GM18519 (cell line): Measurements from ENCODE around the gene ADPGK.

Experiments
- ATAC-seq: cut with Tn5 transposase; IDR thresholded peaks from one replicate; pipeline ENCODE4 v1.9.1; 2021; ENCODE audit warnings: mild to moderate bottlenecking, moderate library complexity; ENCODE audit not compliant: unreplicated experiment, low FRiP score

Gene ADPGK

DNA sequence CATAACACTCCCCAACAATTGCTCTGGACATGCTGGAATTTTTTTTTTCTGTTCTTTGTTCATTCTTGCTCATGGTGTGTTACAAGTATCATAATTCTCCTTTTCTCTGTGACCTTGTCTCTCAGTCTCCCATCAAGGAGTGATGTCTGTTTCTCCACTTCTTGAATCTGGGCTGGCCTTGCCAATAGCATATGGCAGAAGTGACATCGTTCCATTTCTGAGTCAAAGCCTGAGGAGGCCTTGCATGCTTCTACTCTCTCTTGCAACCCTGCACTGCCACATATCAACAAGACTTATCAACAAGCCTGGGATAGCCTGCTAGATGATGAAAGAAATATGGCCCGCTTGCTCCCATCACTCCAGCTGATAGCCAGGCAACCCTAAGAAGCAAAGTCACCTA is 8.9 kb upstream of the ADPGK start:
- ATAC-seq = no peak

DNA sequence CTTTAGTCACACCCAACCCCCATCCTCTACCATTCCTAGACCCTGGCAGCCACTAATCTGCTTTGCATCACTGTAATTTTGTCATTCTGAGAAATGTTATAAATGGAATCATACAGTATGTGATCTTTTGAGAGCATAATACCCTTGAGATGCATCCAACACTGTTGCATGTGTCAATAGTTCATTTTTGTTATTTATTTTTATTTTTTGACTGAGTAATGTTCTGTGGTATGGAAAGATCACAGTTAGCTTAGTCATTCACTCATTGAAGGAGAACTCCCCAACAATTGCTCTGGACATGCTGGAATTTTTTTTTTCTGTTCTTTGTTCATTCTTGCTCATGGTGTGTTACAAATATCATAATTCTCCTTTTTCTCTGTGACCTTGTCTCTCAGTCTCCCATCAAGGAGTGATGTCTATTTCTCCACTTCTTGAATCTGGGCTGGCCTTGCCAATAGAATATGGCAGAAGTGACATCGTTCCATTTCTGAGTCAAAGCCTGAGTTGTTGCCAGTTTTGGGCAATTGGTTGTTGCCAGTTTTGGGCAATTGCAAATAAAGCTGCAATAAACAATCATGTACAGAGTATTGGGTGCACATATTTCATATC is 6.8 kb upstream of the ADPGK start:
- ATAC-seq = no peak

DNA sequence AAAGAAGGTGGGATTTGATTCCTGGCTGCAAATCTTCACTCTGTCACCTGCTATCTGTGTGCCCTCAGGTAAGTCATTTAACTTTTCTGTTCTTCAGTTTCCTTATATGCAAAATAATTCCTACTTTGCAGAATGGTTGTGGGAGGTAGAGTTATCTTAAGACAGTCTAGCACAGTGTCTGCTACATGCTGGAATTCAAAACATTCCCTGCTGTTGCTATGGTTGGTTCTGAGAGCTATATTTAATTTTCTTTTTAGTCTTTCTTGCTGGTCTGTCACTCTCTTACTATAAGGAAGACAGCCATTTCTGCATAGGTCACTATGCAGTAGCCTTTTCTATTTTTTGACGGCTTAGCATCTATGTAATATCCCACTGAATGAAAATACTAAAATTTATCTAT is 4.0 kb upstream of the ADPGK start:
- ATAC-seq = no peak

DNA sequence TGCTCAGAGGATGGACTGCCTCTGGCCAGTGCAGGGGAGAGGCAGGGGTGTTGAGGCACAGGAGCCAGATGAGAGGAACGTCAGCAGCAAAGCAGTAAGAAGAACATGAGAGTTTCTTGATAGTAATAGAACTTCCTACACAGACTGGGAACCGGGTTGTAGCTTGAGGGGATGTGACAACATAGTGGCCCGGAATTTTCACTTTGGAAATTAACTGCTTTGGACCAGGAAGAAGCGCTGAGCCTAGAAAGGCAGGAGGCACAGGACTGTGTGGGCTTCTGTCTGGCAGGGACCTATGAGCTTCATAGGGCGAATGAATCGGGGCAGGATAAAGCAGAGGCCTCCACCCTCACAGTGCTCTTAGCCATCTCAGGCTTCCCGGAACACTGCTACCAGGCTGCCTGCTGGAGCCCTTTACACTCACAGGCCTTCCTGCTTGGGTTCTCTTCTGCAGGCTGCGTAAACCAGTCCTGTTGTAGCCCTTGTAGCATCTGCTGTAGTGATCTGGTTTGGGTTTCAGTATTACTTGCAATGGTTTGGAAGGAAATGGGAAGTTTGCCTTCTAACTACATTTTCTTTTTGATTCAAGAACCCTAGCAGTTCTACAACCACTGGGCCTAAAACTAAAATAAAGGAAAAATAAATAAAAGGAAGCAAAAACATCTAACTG is 3.3 kb upstream of the ADPGK start:
- no peak for ATAC-seq

DNA sequence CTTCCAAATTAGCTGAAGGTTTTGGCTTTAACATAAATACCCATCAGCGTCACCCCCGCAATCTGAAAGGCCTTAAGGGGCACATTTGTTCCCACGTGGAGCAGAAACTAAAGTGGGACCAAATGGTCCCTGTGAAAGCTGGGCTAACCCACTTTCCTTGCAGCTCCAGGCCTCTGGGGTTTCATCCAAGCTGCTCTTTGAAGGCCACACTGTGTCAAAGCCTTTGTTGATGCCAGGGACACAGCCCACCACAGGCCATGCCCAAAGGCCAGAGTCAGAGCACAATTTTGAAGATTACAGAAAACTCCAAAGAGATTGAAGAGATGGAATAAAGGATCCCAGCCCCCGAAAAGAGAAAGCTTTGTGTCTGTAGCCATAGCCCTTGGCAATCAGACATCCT is 2.7 kb upstream of the ADPGK start:
- ATAC-seq = no peak

DNA sequence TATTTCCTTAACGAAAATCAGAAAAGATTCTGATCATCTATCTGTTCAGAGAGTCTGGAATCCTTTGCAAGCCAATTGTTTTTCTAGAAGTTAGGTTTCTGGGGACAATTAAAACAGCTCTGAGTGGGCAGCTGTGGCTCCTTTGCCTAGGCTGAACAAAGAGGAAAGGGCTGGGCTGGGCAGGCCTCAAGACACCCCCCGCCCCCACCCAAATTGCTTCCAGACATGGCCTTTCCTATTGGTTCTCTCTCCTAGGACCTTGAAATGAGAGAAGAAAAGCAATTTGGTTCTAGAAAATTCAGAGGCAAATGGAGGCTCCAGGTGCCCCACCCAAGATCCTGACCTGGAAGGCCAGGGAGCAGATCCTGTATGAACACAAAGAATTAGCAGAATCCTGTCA is 2.3 kb upstream of the ADPGK start:
- no peak for ATAC-seq

DNA sequence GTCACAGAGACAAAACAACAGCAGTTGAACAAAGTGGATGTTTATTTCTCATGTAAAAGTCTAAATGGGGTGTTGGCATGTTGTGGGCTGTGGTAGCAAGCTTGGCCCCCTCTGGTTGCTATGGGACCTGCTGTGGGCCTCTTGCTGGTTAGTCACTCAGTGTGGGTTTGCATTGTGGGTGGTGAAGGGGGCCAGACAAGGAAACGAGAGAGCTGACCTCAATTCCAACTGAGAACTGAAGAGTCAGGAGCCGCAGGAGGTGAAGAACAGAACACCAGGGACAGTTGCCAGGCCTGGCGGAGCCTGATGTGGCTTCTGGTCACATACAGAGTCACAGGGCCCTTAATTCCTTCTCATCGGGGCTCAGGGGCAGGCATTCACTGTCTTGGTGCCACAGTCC is 1.9 kb upstream of the ADPGK start:
- ATAC-seq = no peak

DNA sequence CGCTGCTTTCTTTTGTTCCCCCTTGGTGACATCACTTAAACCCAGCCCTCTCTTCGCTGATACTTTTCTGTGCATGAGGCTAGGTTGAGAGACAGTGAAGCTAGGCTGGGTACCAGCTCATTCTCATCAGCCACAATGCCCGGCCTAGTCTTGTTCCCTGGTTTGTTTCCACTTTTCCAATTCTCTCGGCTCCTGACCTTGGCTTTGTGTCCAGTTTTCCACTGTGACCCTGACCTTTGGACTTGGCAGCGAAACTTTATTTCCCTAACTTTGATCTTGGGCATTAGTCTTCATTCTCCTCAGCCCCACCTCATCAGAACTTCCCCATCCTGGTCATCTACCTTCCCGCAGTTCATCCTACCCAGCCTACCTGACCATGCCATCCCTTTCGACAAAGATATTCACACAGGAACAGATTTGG is 908 bp upstream of the ADPGK start:
- ATAC-seq = peak; percentile 5

DNA sequence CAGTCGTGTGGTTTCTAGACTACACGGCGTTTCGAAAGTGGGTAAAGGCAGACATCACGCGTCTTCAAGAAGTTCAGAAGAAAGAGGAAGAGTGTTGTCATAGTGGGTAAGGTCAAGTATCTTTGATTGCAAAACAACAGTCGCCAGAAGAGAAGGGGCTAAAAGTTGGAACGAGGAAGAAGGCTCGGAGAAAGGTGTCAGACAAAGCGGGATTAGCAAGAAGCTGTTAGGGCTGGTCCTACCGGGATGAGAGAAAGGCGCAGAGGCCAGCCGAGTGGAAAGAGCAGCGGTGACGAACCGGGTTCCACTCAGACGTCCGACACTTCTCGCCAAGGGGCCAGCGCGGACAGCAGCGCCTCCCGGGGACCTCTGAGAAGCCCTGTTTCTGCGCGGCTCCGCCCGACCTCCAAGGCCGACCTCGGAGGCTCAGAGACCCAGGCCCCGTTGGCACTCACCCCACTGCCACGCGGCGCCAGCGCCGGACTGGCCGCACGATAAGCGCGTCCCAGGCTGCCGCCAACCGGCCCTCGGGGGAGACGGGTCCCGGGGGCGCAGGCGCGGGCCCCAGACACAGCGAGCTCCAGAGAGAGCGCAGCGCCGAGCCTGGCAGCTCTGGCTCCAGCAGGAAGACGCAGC is 436 bp downstream of the ADPGK start:
- ATAC-seq = peak; percentile 31

DNA sequence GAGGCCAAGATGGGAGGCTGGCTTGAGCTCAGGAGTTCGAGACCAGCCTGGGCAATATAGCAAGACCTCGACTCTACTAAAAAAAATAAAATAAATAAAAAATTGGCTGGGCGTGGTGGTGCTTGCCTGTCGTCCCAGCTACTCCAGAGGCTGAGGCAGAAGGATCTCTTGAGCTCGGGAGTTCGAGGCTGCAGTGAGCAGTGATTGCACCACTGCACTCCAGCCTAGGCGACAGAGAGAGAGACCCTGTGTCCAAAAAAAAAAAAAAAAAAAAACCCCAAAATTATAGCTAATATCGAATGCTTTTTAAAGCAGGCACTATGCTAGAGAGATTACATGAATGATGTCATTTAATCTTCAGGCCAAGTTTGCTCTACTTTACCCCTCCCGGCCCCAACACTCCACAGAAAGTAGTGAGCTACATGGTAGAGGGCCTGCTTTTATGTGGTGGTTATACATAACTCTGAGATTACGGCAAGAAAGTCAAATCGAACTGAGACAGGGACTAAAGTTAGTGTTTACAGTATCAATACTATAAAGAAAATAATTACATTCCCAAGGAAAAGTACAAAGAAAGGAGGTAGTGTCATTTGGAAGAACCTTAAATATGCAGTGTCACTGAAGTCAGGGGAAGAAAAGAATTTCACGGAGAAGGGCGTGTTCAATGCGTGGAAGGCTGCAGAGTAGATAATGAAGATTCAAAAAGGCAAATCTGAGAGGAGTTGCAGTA is 1.1 kb downstream of the ADPGK start:
- no peak for ATAC-seq

DNA sequence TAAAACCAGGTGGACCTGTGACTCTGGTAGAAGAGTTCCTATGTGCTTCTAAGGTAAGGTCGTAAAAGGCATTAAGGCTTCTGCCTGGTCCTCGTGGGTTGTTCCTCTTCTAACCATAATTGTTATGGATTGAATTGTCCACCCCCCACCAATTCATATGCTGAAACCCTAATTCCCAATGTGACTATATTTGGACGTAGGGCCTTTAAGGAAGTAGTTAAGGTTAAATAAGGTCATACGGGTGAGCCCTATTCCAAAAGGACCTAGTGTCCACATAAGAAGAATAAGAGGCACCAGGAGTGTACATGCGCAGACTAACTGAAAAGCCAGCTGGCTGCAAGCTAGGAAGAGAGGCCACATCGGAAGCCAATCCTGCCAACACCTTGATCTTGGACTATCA is 1.9 kb downstream of the ADPGK start:
- no peak for ATAC-seq

DNA sequence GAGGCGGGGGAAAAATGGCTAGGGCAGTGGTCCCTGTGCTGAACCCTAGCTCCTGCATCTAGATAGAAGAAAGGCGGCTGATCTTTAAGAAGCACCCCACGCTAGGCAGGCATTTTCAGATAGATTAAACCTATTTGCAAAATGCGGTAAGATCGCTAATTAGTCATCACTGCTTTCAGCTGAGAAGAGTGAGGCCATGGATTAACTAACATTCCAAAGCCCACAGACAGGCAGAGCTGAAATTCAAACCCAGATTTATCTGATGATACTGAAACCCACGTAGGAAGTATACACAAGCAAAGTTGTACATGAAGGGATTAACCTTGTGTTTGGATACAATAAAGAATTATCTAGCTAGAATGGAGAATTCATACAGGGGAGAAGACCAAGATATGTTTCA is 4.8 kb downstream of the ADPGK start:
- ATAC-seq = no peak

DNA sequence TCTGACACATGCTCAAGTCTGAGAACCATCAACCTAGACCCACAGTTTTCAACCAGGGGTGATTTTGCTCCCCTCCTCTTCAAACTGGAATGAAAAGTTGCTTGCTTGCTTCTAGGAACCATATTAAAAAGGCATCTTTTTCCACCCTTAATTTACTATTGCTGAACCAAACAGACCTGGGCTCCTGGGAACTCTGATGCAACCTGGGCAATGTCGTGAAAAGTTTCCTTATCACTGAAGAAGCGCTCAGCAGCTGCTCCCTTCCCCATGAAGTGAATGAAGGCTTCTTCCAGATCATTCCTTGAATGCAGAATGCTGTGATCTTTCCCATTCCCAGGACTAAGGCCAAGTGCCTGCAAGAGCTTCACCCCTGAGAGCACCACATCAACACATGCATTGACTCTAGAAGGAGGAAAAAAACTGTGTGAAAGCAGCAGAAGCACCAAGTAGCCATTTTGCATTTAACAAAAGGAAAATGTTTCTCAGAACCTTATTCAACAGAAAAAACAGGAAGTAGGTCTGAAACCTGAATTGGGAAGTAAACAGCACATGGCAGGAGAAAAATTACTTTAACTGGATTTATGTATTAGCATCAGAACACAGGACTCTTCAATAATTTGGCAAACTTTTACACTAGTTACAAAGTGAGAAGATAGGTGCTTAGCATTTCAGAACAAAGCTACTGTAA is 8.7 kb downstream of the ADPGK start:
- no peak for ATAC-seq

DNA sequence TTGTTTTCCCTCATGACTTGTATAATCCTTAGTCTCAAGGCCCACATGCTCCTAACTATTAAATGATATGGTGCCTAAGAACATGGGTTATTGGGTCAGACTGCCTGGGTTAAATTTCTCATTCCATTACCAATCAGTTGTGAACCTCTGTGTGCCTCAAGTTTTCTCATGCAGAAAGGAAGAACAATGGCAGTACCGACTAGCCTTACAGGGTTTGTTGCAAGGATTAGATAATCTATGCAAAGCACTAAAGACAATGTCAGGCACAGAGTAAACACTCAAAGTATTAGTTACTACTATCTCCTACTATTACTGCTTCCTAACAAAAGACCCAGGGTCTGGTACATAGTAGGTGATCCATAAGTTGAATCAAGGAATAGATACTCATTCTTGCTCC is 12.2 kb downstream of the ADPGK start:
- ATAC-seq = no peak

DNA sequence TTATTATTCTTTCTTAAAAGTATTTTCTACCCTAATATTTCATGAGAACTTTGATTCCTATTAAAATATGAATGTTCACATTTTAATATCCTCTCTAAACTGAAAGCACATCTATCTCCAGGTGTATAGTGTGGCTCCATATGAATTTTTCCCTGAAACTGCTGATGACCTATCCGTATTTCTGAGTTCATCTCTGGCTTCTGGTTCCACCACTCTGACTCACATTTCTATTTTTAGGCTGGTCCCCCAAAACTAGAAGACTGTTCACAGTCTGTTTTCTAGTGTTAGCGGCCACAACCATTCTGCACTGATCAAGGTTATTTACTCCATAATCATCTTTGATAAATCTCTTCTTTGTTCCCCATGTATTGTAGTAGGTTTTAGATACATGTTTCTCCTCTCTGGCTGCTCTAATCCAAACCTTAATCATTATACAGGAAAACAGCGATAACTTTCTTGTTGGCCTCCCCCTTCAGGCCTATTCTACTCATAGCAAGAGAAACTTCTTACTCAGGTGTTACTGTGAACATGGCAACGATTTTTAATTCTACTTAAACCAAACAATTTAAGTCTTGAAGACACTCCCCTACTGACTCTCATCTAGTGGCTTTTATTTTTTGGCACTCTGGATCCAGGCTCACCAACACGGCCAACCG is 12.8 kb downstream of the ADPGK start:
- ATAC-seq = no peak

DNA sequence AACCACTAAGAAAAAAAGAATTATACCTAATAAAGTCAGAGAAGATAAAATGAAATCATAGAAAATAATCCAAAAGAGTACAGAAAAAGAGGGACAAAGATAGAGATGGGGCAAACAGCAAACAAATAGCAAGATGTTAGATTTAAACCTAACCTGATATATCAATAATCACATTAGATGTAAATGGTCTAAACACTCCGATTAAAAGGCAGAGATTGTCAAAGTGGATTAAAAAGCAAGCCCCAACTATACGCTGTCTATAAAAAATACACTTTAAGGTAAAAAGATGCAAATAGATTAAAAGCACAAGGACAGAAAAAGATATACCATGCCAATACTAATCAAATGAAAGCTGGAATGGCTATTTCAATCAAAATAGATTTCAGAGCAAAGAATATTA is 16.8 kb downstream of the ADPGK start:
- no peak for ATAC-seq

DNA sequence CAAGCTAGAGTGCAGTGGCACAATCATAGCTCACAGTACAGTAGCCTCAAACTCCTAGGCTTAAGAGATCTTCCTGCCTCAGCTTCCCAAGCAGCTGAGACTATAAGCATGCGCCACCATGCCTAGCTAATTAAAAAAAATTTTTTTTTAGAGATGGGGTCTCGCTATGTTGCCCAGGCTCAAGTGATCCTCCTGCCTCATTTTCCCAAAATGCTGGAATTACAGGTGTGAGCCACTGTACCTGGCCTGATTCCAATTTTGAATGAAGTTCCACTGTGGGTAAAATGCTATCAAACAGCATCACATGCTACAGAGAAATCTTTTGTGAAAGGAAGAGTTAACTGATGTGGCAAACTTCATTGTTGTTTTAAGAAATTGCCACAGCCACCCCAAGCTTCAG is 17.5 kb downstream of the ADPGK start:
- no peak for ATAC-seq

DNA sequence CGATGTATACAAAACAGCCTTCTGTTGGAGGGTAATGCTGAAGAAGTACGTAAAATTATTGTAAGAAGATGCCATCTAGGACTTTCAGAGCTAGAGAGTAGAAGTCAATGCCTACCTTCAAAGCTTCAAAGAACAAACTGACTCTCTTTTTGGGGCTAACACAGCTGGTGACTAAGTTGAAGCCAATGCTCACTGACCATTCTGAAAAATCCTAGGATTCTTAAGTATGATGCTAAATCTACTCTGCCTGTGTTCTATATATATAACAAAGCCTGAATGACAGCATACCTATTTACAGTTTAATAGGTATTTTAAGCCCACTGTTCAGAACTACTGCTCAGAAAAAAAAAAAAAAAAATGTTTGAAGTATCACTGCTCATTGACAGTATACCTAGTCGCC is 18.9 kb downstream of the ADPGK start:
- no peak for ATAC-seq

DNA sequence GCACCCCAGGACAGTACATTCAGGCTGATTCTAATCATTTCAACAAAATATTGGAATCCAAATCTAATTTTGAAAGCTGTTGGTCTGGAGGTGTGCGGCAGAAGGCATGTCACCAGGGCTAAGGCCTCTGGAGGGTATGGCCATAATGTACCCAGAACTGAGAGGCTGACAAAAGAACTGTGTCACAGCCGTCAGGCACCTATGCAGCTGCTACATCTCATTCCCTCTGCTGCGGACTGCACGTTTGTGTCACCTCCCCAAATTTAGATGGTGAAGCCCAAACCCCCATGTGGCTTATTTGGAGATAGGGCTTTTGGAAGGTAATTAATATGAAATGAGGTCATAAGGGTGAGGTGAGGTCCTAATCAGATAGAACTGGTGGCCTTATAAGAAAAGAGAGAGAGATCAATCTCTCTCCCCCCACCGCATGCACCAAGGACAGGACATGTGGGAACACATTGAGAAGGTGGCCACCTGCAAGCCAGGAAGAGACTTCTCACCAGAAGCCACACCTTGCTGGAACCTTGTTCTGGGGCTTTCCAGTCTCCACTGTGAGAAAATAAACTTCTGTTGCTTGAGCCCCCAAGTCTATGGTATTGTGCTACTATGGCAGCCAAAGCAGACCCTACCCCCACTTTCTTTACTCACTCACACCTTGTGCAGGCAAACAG is 22.8 kb downstream of the ADPGK start:
- ATAC-seq = no peak

DNA sequence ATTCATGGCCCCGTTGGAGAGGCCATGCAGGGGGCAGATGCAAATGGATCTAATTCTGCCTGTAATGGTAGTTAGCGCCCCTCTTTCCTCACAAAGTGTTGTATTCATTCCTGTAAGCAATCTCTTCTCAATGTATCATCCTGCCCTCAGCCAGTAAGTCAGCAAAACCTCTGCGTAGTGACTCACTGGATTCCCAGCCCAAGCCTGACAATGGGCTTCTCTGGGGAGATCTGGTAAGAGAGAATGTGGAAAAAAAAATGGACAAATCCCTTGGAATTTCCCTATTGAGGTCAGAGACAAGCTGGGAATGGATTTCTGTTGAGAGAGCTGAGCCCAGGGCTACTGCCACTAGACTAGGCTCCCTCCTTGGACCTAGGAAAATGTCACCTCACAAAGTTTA is 25.4 kb downstream of the ADPGK start:
- ATAC-seq = no peak
